Measurements from ENCODE around the gene PXT1. TPM values are rescaled to one million over a fixed set of nuclear protein-coding genes. Genes with fewer than 3 reads are reported as not detected.

The PXT1 gene
- total and polyA plus RNA-seq, 4 donors, result 0.10 to 0.53 (median 0.12) TPM

GRCh38 chr6:36431197-36431596 lies 11.5 kb downstream of the PXT1 start:
- 75% methylated on average over 4 of the region's 4 CpGs for WGBS (ENCODE audit: insufficient coverage)
- no peaks in the 10 kb centered on the region for H3K9me3 ChIP-seq (ENCODE audit: control insufficient read depth, insufficient read depth, low read length)
- no peak for DNase-seq (ENCODE audit: low read depth in 4 of 6, low spot score in 6 of 6)
- no peaks in the 10 kb centered on the region for H3K36me3 ChIP-seq (ENCODE audit: control insufficient read depth, insufficient read depth, low read length)
- H3K27ac ChIP-seq (ENCODE audit: low read depth, low read length), result no peak overlapping the region
- no peaks in the 10 kb centered on the region for H3K27me3 ChIP-seq (ENCODE audit: control insufficient read depth, insufficient read depth, low read length)
- H3K4me3 ChIP-seq (ENCODE audit: low read depth, low read length), result no peak overlapping the region
- H3K4me1 ChIP-seq (ENCODE audit: control insufficient read depth, insufficient read depth, low read length), result no peaks in the 10 kb centered on the region

GRCh38 chr6:36430351-36430750 lies 12.3 kb downstream of the PXT1 start:
- no peaks in the 10 kb centered on the region for H3K27me3 ChIP-seq (ENCODE audit: control insufficient read depth, insufficient read depth, low read length)
- no peaks in the 10 kb centered on the region for H3K9me3 ChIP-seq (ENCODE audit: control insufficient read depth, insufficient read depth, low read length)
- no peak for DNase-seq (ENCODE audit: low read depth in 4 of 6, low spot score in 6 of 6)
- no peaks in the 10 kb centered on the region for H3K36me3 ChIP-seq (ENCODE audit: control insufficient read depth, insufficient read depth, low read length)
- 80% methylated on average over 1 of the region's 2 CpGs for WGBS (ENCODE audit: insufficient coverage)
- H3K4me3 ChIP-seq (ENCODE audit: low read depth, low read length), result no peak overlapping the region
- no peaks in the 10 kb centered on the region for H3K4me1 ChIP-seq (ENCODE audit: control insufficient read depth, insufficient read depth, low read length)
- H3K27ac ChIP-seq (ENCODE audit: low read depth, low read length), result no peak overlapping the region

DNA sequence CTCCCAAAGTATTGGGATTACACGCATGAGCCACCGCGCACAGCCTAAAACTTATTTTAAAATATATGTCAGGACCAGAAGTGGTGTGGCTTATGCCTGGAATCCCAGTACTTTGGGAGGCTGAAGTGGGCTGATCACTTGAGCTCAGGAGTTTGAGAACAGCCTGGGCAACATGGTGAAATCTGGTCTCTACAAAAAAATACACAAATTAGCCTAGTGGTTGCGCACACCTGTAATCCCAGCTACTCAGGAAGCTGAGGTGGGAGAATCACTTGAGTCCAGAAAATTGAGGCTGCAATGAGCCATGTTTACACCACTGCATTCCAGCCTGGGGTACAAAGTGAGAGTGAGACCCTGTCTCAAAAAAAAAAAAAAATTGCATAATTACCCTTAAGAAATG lies 13.7 kb downstream of the PXT1 start:
- H3K4me3 ChIP-seq (ENCODE audit: low read depth, low read length), result no peak overlapping the region
- no peak overlapping the region for H3K27ac ChIP-seq (ENCODE audit: low read depth, low read length)
- H3K36me3 ChIP-seq (ENCODE audit: control insufficient read depth, insufficient read depth, low read length), result no peaks in the 10 kb centered on the region
- H3K9me3 ChIP-seq (ENCODE audit: control insufficient read depth, insufficient read depth, low read length), result no peaks in the 10 kb centered on the region
- no peak for DNase-seq (ENCODE audit: low read depth in 4 of 6, low spot score in 6 of 6)
- no CpG with 5 or more reads among the region's 4 CpGs for WGBS (ENCODE audit: insufficient coverage)
- no peaks in the 10 kb centered on the region for H3K4me1 ChIP-seq (ENCODE audit: control insufficient read depth, insufficient read depth, low read length)
- H3K27me3 ChIP-seq (ENCODE audit: control insufficient read depth, insufficient read depth, low read length), result no peaks in the 10 kb centered on the region

DNA sequence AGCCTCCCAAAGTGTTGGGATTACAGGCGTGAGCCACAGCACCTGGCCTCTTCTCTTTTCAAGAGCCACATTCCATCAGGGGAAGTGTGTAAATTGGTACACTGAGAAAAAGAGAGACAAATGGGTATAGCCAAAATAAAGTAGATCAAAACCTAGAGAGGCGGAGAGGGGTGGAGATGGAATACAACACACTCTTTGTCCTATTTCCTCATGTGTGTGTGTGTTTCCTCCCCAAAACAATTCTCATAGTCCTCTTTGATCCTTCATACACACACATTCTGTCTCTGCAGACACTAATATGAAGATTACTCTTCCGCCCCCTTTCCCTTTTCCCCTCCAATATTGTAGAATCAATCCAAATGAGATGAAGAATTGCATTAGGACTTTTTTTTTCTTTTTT lies 16.0 kb downstream of the PXT1 start:
- no CpG with 5 or more reads among the region's 3 CpGs for WGBS (ENCODE audit: insufficient coverage)
- H3K4me3 ChIP-seq (ENCODE audit: low read depth, low read length), result no peak overlapping the region

DNA sequence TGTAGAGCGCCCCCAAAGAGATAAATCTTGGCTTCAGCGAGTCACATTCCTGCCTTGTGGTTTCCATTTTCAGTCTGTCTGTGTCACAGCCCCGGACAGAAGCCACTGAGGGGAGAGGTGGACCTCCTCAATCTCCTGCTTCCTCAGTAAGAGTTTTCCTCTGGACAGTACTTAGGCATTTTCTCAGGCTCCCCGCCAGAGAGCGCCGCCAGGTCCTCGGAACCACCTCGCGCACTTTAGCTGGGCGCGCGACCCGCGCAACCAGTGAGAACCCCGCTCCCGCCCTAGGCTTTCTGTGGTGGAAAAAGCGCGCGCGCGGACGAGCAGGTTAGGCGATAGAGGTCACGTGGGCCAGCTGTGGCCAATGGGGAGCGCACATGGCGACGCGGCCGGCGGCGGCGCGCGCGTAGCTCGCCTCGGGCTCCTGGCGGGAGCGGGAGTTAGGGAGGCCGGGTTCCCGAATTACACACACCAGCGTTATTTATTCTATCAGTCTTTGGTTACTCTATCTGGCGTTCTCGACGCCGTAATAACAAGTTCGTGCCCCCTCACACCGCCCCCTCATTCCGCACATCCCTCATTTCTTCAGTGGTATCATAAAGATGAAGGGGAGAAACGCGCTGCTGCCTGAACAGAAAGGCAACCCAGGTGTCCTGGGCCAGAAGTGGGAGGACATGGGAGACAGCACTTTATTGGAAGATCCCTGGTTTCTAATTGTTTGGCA lies 19.4 kb downstream of the PXT1 start:
- Histone ChIP-seq H3K9me3 (ENCODE audit: control insufficient read depth, insufficient read depth, low read length) (no peaks in the 10 kb centered on the region), H3K4me3 (ENCODE audit: low read depth, low read length) (peak overlapping the region; percentile 85), H3K36me3 (ENCODE audit: control insufficient read depth, insufficient read depth, low read length) (no peaks in the 10 kb centered on the region), H3K4me1 (ENCODE audit: control insufficient read depth, insufficient read depth, low read length) (no peaks in the 10 kb centered on the region), H3K27me3 (ENCODE audit: control insufficient read depth, insufficient read depth, low read length) (no peaks in the 10 kb centered on the region), H3K27ac (ENCODE audit: low read depth, low read length) (peak overlapping the region; percentile 90)
- peak; percentile 89 to 99 (median 98) for DNase-seq (ENCODE audit: low read depth in 4 of 6, low spot score in 6 of 6)
- WGBS (ENCODE audit: insufficient coverage), result under 1% methylated on average over 44 of the region's 51 CpGs

More for the DNA sequence above, 16.0 kb downstream of the PXT1 start:
- Histone ChIP-seq H3K4me1 (ENCODE audit: control insufficient read depth, insufficient read depth, low read length) (no peaks in the 10 kb centered on the region), H3K36me3 (ENCODE audit: control insufficient read depth, insufficient read depth, low read length) (no peaks in the 10 kb centered on the region), H3K27me3 (ENCODE audit: control insufficient read depth, insufficient read depth, low read length) (no peaks in the 10 kb centered on the region), H3K9me3 (ENCODE audit: control insufficient read depth, insufficient read depth, low read length) (no peaks in the 10 kb centered on the region), H3K27ac (ENCODE audit: low read depth, low read length) (no peak overlapping the region)
- no peak for DNase-seq (ENCODE audit: low read depth in 4 of 6, low spot score in 6 of 6)

DNA sequence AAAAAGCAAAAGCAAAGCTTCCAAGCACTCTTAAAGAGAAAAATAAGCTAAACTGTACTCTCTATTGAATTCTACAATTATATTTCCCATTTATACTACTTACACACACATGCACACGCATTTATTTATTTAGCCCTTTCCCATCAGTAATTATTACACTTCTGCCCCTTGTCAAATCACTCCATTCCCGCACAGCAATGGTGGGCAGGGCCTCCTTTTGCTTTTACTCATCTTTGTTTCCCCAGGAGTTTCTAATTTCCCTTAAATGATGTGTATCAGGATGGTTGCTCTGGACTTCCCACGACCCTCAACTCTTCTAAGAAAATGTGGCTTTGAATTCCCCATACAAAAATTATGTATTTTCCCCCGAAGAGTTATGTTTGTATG lies 19.9 kb downstream of the PXT1 start:
- WGBS (ENCODE audit: insufficient coverage), result 78% methylated on average over 1 of the region's 4 CpGs
- H3K4me3 ChIP-seq (ENCODE audit: low read depth, low read length), result peak overlapping the region; percentile 85
- no peak for DNase-seq (ENCODE audit: low read depth in 4 of 6, low spot score in 6 of 6)
- no peaks in the 10 kb centered on the region for H3K4me1 ChIP-seq (ENCODE audit: control insufficient read depth, insufficient read depth, low read length)
- H3K27ac ChIP-seq (ENCODE audit: low read depth, low read length), result peak overlapping the region; percentile 90
- no peaks in the 10 kb centered on the region for H3K36me3 ChIP-seq (ENCODE audit: control insufficient read depth, insufficient read depth, low read length)
- no peaks in the 10 kb centered on the region for H3K27me3 ChIP-seq (ENCODE audit: control insufficient read depth, insufficient read depth, low read length)
- no peaks in the 10 kb centered on the region for H3K9me3 ChIP-seq (ENCODE audit: control insufficient read depth, insufficient read depth, low read length)

GRCh38 chr6:36419310-36419709 lies 23.3 kb downstream of the PXT1 start:
- no peak overlapping the region for H3K27ac ChIP-seq (ENCODE audit: low read depth, low read length)

DNA sequence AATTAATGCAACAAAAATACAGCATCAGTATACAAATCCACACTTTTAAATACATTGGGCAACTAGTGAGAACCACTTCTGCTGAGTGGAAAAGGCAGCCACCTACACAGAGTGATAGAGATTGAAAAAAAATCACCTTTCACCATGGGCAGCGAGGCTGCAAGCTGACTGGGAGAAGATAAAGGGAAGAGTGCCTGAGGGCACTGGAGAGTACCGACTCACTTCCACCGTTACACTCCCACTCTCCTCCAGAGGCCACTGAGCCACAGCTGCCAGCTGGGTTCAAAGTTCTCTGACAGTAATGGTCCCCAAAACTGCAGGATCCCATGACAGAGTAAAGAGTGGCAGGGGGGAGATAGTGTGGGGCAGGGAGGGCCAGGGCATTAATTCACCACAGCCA lies 24.1 kb downstream of the PXT1 start:
- no peaks in the 10 kb centered on the region for H3K4me1 ChIP-seq (ENCODE audit: control insufficient read depth, insufficient read depth, low read length)
- H3K27me3 ChIP-seq (ENCODE audit: control insufficient read depth, insufficient read depth, low read length), result no peaks in the 10 kb centered on the region
- H3K9me3 ChIP-seq (ENCODE audit: control insufficient read depth, insufficient read depth, low read length), result no peaks in the 10 kb centered on the region
- no peaks in the 10 kb centered on the region for H3K36me3 ChIP-seq (ENCODE audit: control insufficient read depth, insufficient read depth, low read length)
- WGBS (ENCODE audit: insufficient coverage), result no CpG with 5 or more reads among the region's 3 CpGs
- no peak for DNase-seq (ENCODE audit: low read depth in 4 of 6, low spot score in 6 of 6)
- no peak overlapping the region for H3K4me3 ChIP-seq (ENCODE audit: low read depth, low read length)
- no peak overlapping the region for H3K27ac ChIP-seq (ENCODE audit: low read depth, low read length)

More at GRCh38 chr6:36419310-36419709, 23.3 kb downstream of the PXT1 start:
- Histone ChIP-seq H3K27me3 (ENCODE audit: control insufficient read depth, insufficient read depth, low read length) (no peaks in the 10 kb centered on the region), H3K36me3 (ENCODE audit: control insufficient read depth, insufficient read depth, low read length) (no peaks in the 10 kb centered on the region), H3K9me3 (ENCODE audit: control insufficient read depth, insufficient read depth, low read length) (no peaks in the 10 kb centered on the region), H3K4me1 (ENCODE audit: control insufficient read depth, insufficient read depth, low read length) (no peaks in the 10 kb centered on the region), H3K4me3 (ENCODE audit: low read depth, low read length) (no peak overlapping the region)
- DNase-seq (ENCODE audit: low read depth in 4 of 6, low spot score in 6 of 6), result no peak
- WGBS (ENCODE audit: insufficient coverage), result no CpG with 5 or more reads among the region's 1 CpG

- Histone ChIP-seq H3K27ac (ENCODE audit: low read depth, low read length) (no peak overlapping the region), H3K27me3 (ENCODE audit: control insufficient read depth, insufficient read depth, low read length) (no peaks in the 10 kb centered on the region), H3K9me3 (ENCODE audit: control insufficient read depth, insufficient read depth, low read length) (no peaks in the 10 kb centered on the region), H3K4me1 (ENCODE audit: control insufficient read depth, insufficient read depth, low read length) (no peaks in the 10 kb centered on the region), H3K4me3 (ENCODE audit: low read depth, low read length) (no peak overlapping the region), H3K36me3 (ENCODE audit: control insufficient read depth, insufficient read depth, low read length) (no peaks in the 10 kb centered on the region)
- WGBS (ENCODE audit: insufficient coverage), result no CpG with 5 or more reads among the region's 1 CpG
- no peak for DNase-seq (ENCODE audit: low read depth in 4 of 6, low spot score in 6 of 6)
Observed at GRCh38 chr6:36414481-36414880, 28.2 kb downstream of the PXT1 start.

Data from spinal cord (tissue), 10 donors.